ENCODE results near the gene TMPRSS2.

- TF ChIP-seq POLR2AphosphoS5 (IDR thresholded peaks at IDR 0.05; ENCODE audit: low read depth, low read length): no peak
- TF ChIP-seq FOXP2 (optimal IDR thresholded peaks at IDR 0.05; ENCODE audit: borderline replicate concordance, extremely low read depth, extremely low read length, insufficient read depth): no peak
Measured at GRCh38 chr21:41426676-41427404, 81.1 kb downstream of the TMPRSS2 start.
